ENCODE results near the gene GATB.

The GATB gene

DNA sequence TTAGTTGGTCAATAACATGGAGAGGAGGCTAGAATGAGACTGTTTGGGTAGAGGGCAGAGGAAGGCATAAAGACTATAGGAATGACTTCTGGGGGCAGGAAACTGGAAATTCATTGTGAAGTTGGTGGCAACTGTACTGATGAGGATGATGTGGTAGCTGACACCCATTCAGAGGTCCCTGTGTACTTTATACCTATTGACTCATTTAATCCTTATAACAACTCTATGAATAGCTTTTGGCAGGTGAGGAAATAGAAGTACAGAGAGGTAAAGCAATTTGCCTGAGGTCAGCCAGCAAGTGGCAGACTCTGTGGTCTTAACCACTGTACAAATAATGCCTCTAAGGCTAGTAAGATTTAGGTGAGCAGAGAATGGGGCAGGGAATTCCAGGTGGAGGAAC lies 100.1 kb downstream of the GATB start:
- TF ChIP-seq EZH2 (IDR thresholded peaks at IDR 0.05; ENCODE audit: borderline replicate concordance, low read length) = no peak
- TF ChIP-seq, protein P1, sequence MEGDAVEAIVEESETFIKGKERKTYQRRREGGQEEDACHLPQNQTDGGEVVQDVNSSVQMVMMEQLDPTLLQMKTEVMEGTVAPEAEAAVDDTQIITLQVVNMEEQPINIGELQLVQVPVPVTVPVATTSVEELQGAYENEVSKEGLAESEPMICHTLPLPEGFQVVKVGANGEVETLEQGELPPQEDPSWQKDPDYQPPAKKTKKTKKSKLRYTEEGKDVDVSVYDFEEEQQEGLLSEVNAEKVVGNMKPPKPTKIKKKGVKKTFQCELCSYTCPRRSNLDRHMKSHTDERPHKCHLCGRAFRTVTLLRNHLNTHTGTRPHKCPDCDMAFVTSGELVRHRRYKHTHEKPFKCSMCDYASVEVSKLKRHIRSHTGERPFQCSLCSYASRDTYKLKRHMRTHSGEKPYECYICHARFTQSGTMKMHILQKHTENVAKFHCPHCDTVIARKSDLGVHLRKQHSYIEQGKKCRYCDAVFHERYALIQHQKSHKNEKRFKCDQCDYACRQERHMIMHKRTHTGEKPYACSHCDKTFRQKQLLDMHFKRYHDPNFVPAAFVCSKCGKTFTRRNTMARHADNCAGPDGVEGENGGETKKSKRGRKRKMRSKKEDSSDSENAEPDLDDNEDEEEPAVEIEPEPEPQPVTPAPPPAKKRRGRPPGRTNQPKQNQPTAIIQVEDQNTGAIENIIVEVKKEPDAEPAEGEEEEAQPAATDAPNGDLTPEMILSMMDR (IDR thresholded peaks at IDR 0.05; ENCODE audit: low read length) = no peak
- H3K4me3 ChIP-seq (ENCODE audit: low read depth, low read length, poor library complexity, severe bottlenecking) = no peak overlapping the region

DNA sequence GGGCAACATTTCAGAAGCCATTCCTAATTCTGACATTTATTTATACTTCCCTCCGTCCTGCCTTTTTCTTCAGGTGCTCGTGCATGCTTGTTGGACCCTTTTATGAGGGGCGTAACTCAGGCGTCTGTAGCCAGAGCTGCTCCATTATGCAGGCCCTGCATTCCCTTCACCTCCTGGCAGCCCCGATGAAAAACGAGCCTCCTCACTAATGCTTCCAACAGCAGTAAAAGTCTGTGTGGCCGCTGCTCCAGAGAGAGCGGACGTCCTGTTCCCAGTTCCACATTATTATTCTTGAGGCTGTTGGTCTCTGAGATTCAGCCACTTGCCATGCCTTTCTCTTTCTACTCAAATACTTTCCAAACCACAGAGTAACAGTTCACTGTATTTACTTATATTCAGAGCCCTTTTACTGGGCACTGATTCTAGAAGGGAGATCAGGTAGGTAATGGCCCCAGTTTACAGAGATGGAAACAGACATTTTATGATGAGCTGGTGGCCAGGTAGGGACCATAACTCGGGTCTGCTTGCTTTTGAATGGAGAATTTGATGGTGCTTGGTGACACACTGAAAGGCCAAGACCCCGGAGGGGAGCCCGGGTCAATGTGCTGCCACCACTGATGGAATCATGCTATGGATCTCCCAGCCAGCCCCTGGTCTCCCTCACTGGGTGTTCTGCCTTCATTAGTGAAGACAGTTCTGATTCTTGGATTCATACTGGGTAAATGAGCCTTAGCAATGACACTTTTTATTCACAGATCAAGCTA lies 101.0 kb downstream of the GATB start:
- TF ChIP-seq EZH2 (IDR thresholded peaks at IDR 0.05; ENCODE audit: borderline replicate concordance, low read length) = no peak
- TF ChIP-seq, protein P1 (IDR thresholded peaks at IDR 0.05; ENCODE audit: low read length) = no peak
- no peaks in the 10 kb centered on the region for H3F3A ChIP-seq (ENCODE audit: insufficient read depth, low read length)
- no peaks in the 10 kb centered on the region for H3K4me1 ChIP-seq (ENCODE audit: insufficient read depth, low read length, severe bottlenecking)
- no peaks in the 10 kb centered on the region for H3K79me2 ChIP-seq (ENCODE audit: insufficient read depth, low read length)
- H3K4me3 ChIP-seq (ENCODE audit: low read depth, low read length, poor library complexity, severe bottlenecking) = no peak overlapping the region
- H3K27me3 ChIP-seq (ENCODE audit: insufficient read depth, low read length) = no peaks in the 10 kb centered on the region
- no peak overlapping the region for H2AFZ ChIP-seq (ENCODE audit: low read length)
- no peak overlapping the region for H3K9ac ChIP-seq (ENCODE audit: low read length)
- no peaks in the 10 kb centered on the region for H3K9me3 ChIP-seq (ENCODE audit: low read length)
- no peak overlapping the region for H3K27ac ChIP-seq (ENCODE audit: low read depth, low read length, poor library complexity, severe bottlenecking)
- no peak overlapping the region for H3K4me2 ChIP-seq (ENCODE audit: low read length)
- no peaks in the 10 kb centered on the region for H3K9me2 ChIP-seq (ENCODE audit: low read depth, low read length)
- H4K20me1 ChIP-seq (ENCODE audit: insufficient read depth, low read length) = no peaks in the 10 kb centered on the region
- no peaks in the 10 kb centered on the region for H3K36me3 ChIP-seq (ENCODE audit: insufficient read depth, low read length)

More for the DNA sequence above, 100.1 kb downstream of the GATB start:
- H3F3A ChIP-seq (ENCODE audit: insufficient read depth, low read length) = no peaks in the 10 kb centered on the region
- H3K9me2 ChIP-seq (ENCODE audit: low read depth, low read length) = no peaks in the 10 kb centered on the region
- H3K27me3 ChIP-seq (ENCODE audit: insufficient read depth, low read length) = no peaks in the 10 kb centered on the region
- H3K9me3 ChIP-seq (ENCODE audit: low read length) = no peaks in the 10 kb centered on the region
- no peaks in the 10 kb centered on the region for H3K36me3 ChIP-seq (ENCODE audit: insufficient read depth, low read length)
- H2AFZ ChIP-seq (ENCODE audit: low read length) = no peak overlapping the region
- H4K20me1 ChIP-seq (ENCODE audit: insufficient read depth, low read length) = no peaks in the 10 kb centered on the region
- no peak overlapping the region for H3K9ac ChIP-seq (ENCODE audit: low read length)
- no peak overlapping the region for H3K4me2 ChIP-seq (ENCODE audit: low read length)
- H3K4me1 ChIP-seq (ENCODE audit: insufficient read depth, low read length, severe bottlenecking) = no peaks in the 10 kb centered on the region
- no peak overlapping the region for H3K27ac ChIP-seq (ENCODE audit: low read depth, low read length, poor library complexity, severe bottlenecking)
- H3K79me2 ChIP-seq (ENCODE audit: insufficient read depth, low read length) = no peaks in the 10 kb centered on the region

DNA sequence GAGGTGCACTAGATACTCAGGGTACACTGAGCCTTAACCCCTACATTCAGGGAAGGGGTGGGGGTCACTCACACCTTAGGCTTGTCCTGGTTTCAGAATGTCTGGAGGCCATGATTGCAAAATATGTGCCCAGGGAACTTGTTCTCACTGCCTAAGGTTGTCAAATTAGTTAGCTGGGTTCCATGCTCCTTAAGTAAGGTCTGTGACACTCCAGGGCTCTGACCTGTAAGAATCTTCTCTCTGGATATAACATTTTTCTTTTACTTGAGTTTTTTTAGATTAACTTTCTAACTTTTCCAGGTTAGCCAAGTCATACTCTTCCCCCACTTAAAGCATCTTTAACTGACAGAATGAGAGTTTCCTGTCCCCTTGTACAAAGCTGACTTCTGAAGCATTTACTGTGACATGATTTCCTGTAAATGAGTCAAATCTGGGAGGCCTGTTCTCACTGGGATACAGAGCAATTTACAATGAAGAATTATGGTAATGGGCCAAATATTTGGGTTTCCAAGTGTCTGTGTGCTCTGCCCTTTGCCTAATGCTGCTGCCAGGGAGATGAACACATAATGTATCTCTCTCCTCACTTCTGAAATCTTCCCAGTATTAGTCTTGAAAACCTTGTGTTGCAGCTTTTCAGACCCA lies 101.7 kb downstream of the GATB start:
- no peaks in the 10 kb centered on the region for H3K9me3 ChIP-seq (ENCODE audit: low read length)
- H2AFZ ChIP-seq (ENCODE audit: low read length) = no peak overlapping the region
- no peaks in the 10 kb centered on the region for H3K79me2 ChIP-seq (ENCODE audit: insufficient read depth, low read length)
- H3K4me2 ChIP-seq (ENCODE audit: low read length) = no peak overlapping the region
- no peaks in the 10 kb centered on the region for H3K4me1 ChIP-seq (ENCODE audit: insufficient read depth, low read length, severe bottlenecking)
- no peaks in the 10 kb centered on the region for H3K27me3 ChIP-seq (ENCODE audit: insufficient read depth, low read length)
- no peaks in the 10 kb centered on the region for H4K20me1 ChIP-seq (ENCODE audit: insufficient read depth, low read length)
- no peaks in the 10 kb centered on the region for H3F3A ChIP-seq (ENCODE audit: insufficient read depth, low read length)
- H3K36me3 ChIP-seq (ENCODE audit: insufficient read depth, low read length) = no peaks in the 10 kb centered on the region
- H3K9me2 ChIP-seq (ENCODE audit: low read depth, low read length) = no peaks in the 10 kb centered on the region
- H3K4me3 ChIP-seq (ENCODE audit: low read depth, low read length, poor library complexity, severe bottlenecking) = no peak overlapping the region
- TF ChIP-seq EZH2 (IDR thresholded peaks at IDR 0.05; ENCODE audit: borderline replicate concordance, low read length) = no peak
- TF ChIP-seq, protein P1 (IDR thresholded peaks at IDR 0.05; ENCODE audit: low read length) = no peak
- H3K27ac ChIP-seq (ENCODE audit: low read depth, low read length, poor library complexity, severe bottlenecking) = no peak overlapping the region
- H3K9ac ChIP-seq (ENCODE audit: low read length) = no peak overlapping the region
